Measurements from ENCODE around the gene POC1A. TPM values are rescaled to one million over a fixed set of nuclear protein-coding genes. Genes with fewer than 3 reads are reported as not detected.

POC1A gene
- total and polyA plus RNA-seq, 2 experiments from 2014 or later = 19.1 to 26.7 TPM

DNA sequence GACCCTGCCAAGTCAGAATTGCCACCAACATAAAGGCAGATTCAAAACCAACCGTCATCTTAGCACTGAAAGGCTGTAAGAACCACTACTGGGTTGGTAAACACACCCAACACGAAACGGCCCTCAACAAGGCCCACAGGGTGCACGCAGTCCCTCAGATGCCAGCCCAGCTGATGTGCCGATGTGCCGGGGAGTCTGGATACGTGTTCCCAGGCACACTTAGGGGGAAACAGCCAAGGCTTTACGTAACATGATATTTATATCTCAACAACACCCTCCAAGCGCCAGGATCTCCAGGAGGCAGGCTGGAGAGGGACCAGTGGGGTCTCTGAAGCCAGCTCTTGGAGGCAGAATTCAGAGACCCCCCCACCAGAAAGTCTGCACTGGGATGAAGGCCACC, 14.2 kb downstream of the POC1A start:
- H3K27me3 Mint-ChIP-seq (ENCODE audit: insufficient read depth, low read depth, poor library complexity) = peaks cover 2% of the 10 kb centered on the region
- ATAC-seq (no peak), DNase-seq (ENCODE audit: low spot score) (no peak)
- H3K4me1 Mint-ChIP-seq = peaks cover 3% of the 10 kb centered on the region; the same call in 2 of the 3 replicates
- no peak overlapping the region for H3K4me2 ChIP-seq
- no peaks in the 10 kb centered on the region for H3K4me1 ChIP-seq (ENCODE audit: insufficient read depth)
- H2AFZ ChIP-seq = no peak overlapping the region
- H3K36me3 Mint-ChIP-seq (ENCODE audit: low read depth) = peaks cover 56% of the 10 kb centered on the region
- TF ChIP-seq ETS1 (IDR thresholded peaks at IDR 0.05) (no peak), NANOG (IDR thresholded peaks at IDR 0.05; ENCODE audit: borderline replicate concordance) (no peak), CREB1 (CRISPR knock-in tag; IDR thresholded peaks at IDR 0.05; ENCODE audit: low read depth) (no peak), EZH2 (IDR thresholded peaks at IDR 0.05; ENCODE audit: low read depth, unreplicated experiment) (no peak), POLR2AphosphoS5 (IDR thresholded peaks at IDR 0.05; ENCODE audit: low read depth) (no peak), ZNF114 (CRISPR knock-in tag; IDR thresholded peaks at IDR 0.05) (no peak), CTCF (conservative IDR thresholded peaks at IDR 0.05; ENCODE audit: low read depth in 2 of 2) (no peak), JUNB (IDR thresholded peaks at IDR 0.05; ENCODE audit: unreplicated experiment) (no peak), STAT1 (IDR thresholded peaks at IDR 0.05; ENCODE audit: unreplicated experiment) (no peak), EZH2phosphoT487 (IDR thresholded peaks at IDR 0.05; ENCODE audit: unreplicated experiment) (no peak), ZNF331 (CRISPR knock-in tag; IDR thresholded peaks at IDR 0.05; ENCODE audit: low read depth) (no peak), ZNF462 (CRISPR knock-in tag; IDR thresholded peaks at IDR 0.05) (no peak)
- TF ChIP-seq, protein P1, sequence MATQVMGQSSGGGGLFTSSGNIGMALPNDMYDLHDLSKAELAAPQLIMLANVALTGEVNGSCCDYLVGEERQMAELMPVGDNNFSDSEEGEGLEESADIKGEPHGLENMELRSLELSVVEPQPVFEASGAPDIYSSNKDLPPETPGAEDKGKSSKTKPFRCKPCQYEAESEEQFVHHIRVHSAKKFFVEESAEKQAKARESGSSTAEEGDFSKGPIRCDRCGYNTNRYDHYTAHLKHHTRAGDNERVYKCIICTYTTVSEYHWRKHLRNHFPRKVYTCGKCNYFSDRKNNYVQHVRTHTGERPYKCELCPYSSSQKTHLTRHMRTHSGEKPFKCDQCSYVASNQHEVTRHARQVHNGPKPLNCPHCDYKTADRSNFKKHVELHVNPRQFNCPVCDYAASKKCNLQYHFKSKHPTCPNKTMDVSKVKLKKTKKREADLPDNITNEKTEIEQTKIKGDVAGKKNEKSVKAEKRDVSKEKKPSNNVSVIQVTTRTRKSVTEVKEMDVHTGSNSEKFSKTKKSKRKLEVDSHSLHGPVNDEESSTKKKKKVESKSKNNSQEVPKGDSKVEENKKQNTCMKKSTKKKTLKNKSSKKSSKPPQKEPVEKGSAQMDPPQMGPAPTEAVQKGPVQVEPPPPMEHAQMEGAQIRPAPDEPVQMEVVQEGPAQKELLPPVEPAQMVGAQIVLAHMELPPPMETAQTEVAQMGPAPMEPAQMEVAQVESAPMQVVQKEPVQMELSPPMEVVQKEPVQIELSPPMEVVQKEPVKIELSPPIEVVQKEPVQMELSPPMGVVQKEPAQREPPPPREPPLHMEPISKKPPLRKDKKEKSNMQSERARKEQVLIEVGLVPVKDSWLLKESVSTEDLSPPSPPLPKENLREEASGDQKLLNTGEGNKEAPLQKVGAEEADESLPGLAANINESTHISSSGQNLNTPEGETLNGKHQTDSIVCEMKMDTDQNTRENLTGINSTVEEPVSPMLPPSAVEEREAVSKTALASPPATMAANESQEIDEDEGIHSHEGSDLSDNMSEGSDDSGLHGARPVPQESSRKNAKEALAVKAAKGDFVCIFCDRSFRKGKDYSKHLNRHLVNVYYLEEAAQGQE (IDR thresholded peaks at IDR 0.05; ENCODE audit: unreplicated experiment) = no peak
- no peaks in the 10 kb centered on the region for H3K9me2 ChIP-seq (ENCODE audit: insufficient read depth)
- no peak overlapping the region for H3K4me3 ChIP-seq
- no peaks in the 10 kb centered on the region; the same call in 1 of the 2 replicates for H3K79me2 ChIP-seq (replicated peaks; ENCODE audit: insufficient read depth)
- H3K27ac ChIP-seq (ENCODE audit: low read depth) = no peak overlapping the region
- H3F3A ChIP-seq (replicated peaks; ENCODE audit: low read depth) = peaks cover 3% of the 10 kb centered on the region; the same call in 1 of the 2 replicates
- H3K36me3 ChIP-seq (ENCODE audit: insufficient read depth) = no peaks in the 10 kb centered on the region; the same call in none of the 2 replicates
- H3K9me3 Mint-ChIP-seq = no peaks in the 10 kb centered on the region
- no peak overlapping the region for H3K4me3 Mint-ChIP-seq
- H4K20me1 ChIP-seq (replicated peaks; ENCODE audit: insufficient read depth) = peaks cover 8% of the 10 kb centered on the region; the same call in 1 of the 2 replicates
- no peak overlapping the region for H3K27ac Mint-ChIP-seq
- H3K27me3 ChIP-seq (ENCODE audit: insufficient read depth) = no peaks in the 10 kb centered on the region

Data from GM23338 (cell line).